SK-N-SH (cell line): Measurements from ENCODE around the gene GDNF.

Experiments used
- CTCF ChIP-seq: fragments of 200-600 bp; sonication (generic); IDR thresholded peaks from 2 replicates; pipeline ENCODE4 v1.6.1; 2017; ENCODE audit warnings: antibody characterized with exemption, mild to moderate bottlenecking, moderate library complexity
- GABPA ChIP-seq: IDR thresholded peaks from 2 replicates; pipeline ENCODE4 v1.4.0; 2012; ENCODE audit warnings: low read depth, mild to moderate bottlenecking
- GATA2 ChIP-seq: sonication (generic); formaldehyde crosslinking; IDR thresholded peaks from 2 replicates; pipeline ENCODE4 v1.5.0; 2020; ENCODE audit warnings: mild to moderate bottlenecking, missing genetic modification reagents
- SMC3 ChIP-seq: IDR thresholded peaks from 2 replicates; pipeline ENCODE4 v1.6.1; 2012; ENCODE audit warnings: low read depth, low read length, improper control_type of control experiment
- TF ChIP-seq, protein P1 (sequence below): IDR thresholded peaks from 2 replicates; pipeline ENCODE4; 2012

DNA sequence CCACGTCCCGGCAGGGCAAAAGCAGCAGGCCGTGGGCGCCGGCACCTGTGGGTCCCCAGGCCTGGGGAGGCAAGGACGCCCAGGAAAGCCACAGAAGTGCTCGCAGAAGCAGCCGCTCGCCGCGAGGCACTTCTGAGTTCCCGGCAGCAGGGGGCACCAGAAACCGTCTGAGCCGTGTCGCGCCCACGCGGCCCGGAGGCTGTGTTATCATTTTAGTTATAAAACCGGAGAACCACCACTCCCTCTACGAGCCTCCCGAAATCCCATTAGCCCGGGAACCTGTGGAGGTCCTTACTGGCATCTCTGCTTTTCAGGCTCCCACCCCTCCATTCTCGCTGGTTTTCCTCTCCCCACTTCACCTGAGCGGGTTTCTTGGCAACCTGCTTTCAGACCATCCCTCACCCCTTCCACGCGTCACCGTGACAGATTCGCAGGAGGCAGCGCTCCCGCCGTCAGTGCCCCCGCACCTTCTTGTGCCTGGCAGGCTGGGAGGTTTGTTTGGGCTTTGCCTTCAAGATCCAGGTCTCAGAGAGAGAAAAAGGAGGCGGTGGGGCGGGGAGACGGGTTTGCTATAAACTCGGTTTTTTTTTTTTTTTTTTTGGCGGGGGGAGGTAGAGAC is 2.3 kb downstream of the GDNF start:
- TF ChIP-seq CTCF (peak; percentile 79), GABPA (no peak), GATA2 (no peak), SMC3 (peak; percentile 78)
- TF ChIP-seq, protein P1, sequence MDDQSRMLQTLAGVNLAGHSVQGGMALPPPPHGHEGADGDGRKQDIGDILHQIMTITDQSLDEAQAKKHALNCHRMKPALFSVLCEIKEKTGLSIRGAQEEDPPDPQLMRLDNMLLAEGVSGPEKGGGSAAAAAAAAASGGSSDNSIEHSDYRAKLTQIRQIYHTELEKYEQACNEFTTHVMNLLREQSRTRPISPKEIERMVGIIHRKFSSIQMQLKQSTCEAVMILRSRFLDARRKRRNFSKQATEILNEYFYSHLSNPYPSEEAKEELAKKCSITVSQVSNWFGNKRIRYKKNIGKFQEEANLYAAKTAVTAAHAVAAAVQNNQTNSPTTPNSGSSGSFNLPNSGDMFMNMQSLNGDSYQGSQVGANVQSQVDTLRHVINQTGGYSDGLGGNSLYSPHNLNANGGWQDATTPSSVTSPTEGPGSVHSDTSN: no peak
